Effector memory CD4-positive, alpha-beta T cell (primary cell): ENCODE measurements around the gene RPN2.

Source experiments
- DNase-seq, 3 donors: peaks; one replicate each; pipeline ENCODE4 v3.0.0-alpha.2; 2020
- H3K27ac ChIP-seq: 2 replicates; pipeline ENCODE4 v1.7.0; 2013; ENCODE audit warnings: mild to moderate bottlenecking, low read length, moderate library complexity; ENCODE audit not compliant: insufficient read depth, poor library complexity, severe bottlenecking
- H3K27me3 ChIP-seq: replicated peaks from 2 replicates; pipeline ENCODE4 v1.7.0; 2013; ENCODE audit warnings: mild to moderate bottlenecking, low read length; ENCODE audit not compliant: insufficient read depth, control insufficient read depth, poor library complexity, severe bottlenecking
- H3K36me3 ChIP-seq: 2 replicates; pipeline ENCODE4 v1.7.0; 2013; ENCODE audit warnings: mild to moderate bottlenecking, low read length, moderate library complexity; ENCODE audit not compliant: control insufficient read depth, insufficient read depth
- H3K4me1 ChIP-seq: 2 replicates; pipeline ENCODE4 v1.7.0; 2013; ENCODE audit warnings: low read length, mild to moderate bottlenecking; ENCODE audit not compliant: control insufficient read depth, insufficient read depth, poor library complexity, severe bottlenecking
- H3K4me3 ChIP-seq: 2 replicates; pipeline ENCODE4 v1.7.0; 2013; ENCODE audit warnings: low read length, low read depth, mild to moderate bottlenecking; ENCODE audit not compliant: insufficient read depth, poor library complexity, severe bottlenecking
- H3K9me3 ChIP-seq: 2 replicates; pipeline ENCODE4 v1.7.0; 2013; ENCODE audit warnings: mild to moderate bottlenecking, low read length, moderate library complexity; ENCODE audit not compliant: control insufficient read depth

RPN2 gene

DNA sequence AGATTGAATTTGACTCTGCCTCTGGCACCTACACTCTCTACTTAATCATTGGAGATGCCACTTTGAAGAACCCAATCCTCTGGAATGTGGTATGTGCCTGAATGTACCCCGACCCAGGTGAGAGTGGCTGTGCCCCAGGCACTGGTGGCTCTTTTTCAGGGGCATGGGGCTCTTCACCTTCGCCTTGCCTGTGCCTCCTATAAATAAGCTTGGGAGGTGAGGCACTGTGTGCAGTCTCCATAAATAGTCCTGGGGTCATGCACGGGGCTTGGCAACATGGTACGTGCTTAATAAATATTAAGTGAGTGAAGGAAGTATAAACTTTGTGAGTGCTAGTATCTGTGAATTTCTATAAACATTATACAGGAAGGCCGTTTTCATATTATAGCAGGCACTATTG is 49.5 kb downstream of the RPN2 start:
- no peak for DNase-seq
- Histone ChIP-seq H3K27ac (no peak overlapping the region), H3K27me3 (no peaks in the 10 kb centered on the region), H3K4me1 (no peaks in the 10 kb centered on the region), H3K36me3 (peaks cover 95% of the 10 kb centered on the region), H3K4me3 (no peak overlapping the region), H3K9me3 (no peaks in the 10 kb centered on the region)

DNA sequence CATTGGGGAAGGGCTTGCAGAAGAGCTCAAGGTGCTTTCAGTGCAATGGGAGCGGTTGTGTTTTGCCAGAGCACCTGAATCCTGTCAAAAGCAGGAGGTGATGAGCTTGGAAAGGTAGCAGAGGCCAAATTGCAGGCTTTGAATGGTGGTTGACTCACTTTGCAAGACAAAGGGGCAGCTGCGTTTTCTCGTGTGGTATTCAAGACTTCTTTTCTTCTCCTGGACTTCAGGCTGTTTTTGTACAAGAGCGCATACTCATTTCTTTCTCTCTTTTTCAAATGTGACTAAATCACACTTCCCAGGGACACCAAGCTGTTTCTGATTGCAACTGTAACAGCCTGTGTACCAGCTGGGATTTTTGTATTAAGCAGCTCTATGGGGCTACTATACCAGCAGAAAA is 50.2 kb downstream of the RPN2 start:
- Histone ChIP-seq H3K27ac (no peak overlapping the region), H3K27me3 (no peaks in the 10 kb centered on the region), H3K36me3 (peaks cover 96% of the 10 kb centered on the region), H3K4me3 (no peak overlapping the region), H3K4me1 (no peaks in the 10 kb centered on the region), H3K9me3 (no peaks in the 10 kb centered on the region)
- no peak for DNase-seq

DNA sequence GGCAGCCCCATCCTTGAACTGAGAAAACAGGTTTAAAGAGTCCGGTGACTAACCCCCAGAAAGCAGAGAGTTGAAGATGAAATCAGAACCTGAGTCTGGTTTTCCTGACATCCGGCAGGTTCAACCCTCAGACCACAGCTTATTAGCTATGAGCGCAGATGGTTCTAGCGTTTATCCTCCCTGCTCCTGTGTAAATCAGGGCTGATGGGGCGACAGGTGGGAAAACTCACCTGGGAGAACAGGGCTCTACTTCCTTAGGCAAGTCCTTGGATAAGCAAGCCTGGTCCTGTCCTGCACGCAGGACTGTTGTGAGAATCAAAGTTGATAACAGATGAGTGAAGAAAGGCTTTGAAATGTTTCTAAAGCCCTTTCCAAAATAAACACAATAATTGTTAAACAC is 51.1 kb downstream of the RPN2 start:
- Histone ChIP-seq H3K4me3 (no peak overlapping the region), H3K9me3 (no peaks in the 10 kb centered on the region), H3K27ac (no peak overlapping the region), H3K4me1 (no peaks in the 10 kb centered on the region), H3K36me3 (peaks cover 96% of the 10 kb centered on the region), H3K27me3 (no peaks in the 10 kb centered on the region)
- no peak for DNase-seq

DNA sequence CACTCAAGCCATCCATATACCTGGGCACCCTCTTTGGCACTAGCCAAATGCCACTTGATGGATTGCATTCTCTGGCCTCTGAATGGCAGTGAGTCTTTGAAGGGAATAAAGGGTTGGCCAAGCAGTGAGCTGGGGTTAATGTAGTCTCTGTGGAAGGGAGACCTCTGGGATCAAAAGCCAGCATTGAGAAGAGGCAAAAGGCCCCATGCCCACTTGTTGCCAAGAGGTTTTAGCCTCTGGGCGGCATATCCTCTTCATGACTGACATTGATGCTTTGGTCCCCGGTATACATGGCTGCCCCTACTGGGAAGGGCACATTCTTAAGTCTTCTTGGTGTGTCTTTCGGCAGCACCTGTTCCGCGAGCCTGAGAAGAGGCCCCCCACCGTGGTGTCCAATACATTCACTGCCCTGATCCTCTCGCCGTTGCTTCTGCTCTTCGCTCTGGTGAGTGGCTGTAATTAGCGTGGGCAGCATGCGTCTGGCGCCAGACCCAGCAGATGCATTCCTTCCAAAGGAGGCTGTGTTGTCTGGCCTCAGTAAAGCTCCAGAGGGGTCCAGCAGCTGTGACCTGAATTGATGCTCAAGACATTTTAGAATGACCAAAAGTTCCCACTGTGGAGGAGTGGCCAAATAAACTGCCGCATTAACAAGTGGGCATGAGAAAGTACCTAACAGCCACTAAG is 53.0 kb downstream of the RPN2 start:
- no peak overlapping the region for H3K27ac ChIP-seq
- H3K4me3 ChIP-seq, result no peak overlapping the region
- no peaks in the 10 kb centered on the region for H3K9me3 ChIP-seq
- H3K4me1 ChIP-seq, result no peaks in the 10 kb centered on the region
- H3K27me3 ChIP-seq, result no peaks in the 10 kb centered on the region
- no peak for DNase-seq
- H3K36me3 ChIP-seq, result peaks cover 94% of the 10 kb centered on the region

DNA sequence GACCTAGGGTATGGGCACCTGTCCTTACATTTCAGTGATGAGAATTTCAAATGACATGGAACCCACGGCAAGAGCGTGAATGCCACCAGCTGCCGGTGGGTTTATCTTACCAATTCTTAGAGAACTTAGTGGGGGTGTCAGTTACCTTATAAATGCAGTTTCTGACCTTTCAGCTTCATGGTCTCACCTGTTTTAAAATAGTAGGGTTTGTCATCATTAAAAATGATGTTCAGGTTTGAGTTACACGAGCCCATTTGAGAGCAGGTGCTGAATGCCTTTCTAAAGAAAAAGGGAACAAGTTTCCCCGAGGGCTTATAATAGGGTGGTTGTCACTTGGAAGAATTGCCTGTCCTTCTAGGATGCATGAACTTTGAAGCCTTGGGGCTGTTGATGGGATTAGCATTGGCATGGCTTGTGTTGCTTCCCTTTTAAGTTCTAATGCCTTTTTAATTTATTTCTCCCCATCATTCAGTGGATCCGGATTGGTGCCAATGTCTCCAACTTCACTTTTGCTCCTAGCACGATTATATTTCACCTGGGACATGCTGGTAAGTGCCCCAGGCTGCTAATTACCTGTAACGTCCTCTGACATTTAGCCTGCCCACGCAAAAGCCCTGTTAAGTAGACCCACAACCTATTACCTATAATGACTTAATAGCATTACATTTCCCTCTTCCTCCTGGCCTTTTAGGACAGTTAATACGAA is 54.6 kb downstream of the RPN2 start:
- DNase-seq, result no peak
- Histone ChIP-seq H3K27me3 (no peaks in the 10 kb centered on the region), H3K36me3 (peaks cover 94% of the 10 kb centered on the region), H3K4me3 (no peak overlapping the region), H3K4me1 (no peaks in the 10 kb centered on the region), H3K9me3 (no peaks in the 10 kb centered on the region), H3K27ac (no peak overlapping the region)

DNA sequence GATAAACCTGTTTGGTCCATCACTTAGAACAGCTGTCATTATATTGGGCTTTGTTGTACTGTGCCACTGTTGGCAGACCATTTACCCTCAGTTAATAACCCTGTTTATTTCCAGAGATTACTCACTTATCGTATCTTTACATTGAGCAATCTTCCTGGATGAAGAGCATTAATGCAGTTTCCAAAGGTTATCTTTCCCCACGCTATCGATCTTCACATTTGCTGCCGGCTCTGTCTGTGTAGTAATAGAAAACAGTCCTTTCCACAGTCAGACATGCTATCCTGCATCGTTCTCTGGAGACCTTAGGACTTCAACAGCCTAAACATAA is 55.1 kb downstream of the RPN2 start:
- peaks cover 94% of the 10 kb centered on the region for H3K36me3 ChIP-seq
- no peak overlapping the region for H3K4me3 ChIP-seq
- H3K27ac ChIP-seq, result no peak overlapping the region
- H3K4me1 ChIP-seq, result no peaks in the 10 kb centered on the region
- no peaks in the 10 kb centered on the region for H3K27me3 ChIP-seq
- H3K9me3 ChIP-seq, result no peaks in the 10 kb centered on the region
- DNase-seq, result no peak

DNA sequence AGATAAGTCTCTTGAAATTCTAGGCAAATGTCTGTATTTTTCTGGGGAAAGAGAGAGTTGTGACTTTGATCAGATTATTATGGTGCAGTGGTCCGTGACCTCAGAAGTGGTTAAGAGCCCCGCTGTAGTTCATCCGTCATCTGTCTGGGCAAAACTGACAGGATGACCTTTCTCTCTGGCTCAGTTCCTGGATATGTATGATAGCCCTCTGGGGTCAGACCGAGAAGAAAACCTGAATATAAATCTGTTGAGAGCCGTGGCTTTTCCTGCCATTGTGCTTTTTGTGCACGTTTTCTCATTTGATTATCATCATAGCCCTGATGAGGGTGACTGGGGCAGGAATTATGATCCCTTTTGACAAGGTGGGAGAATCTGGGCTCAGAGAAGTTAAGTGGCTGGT is 55.9 kb downstream of the RPN2 start:
- no peak for DNase-seq
- H3K36me3 ChIP-seq, result peaks cover 92% of the 10 kb centered on the region

DNA sequence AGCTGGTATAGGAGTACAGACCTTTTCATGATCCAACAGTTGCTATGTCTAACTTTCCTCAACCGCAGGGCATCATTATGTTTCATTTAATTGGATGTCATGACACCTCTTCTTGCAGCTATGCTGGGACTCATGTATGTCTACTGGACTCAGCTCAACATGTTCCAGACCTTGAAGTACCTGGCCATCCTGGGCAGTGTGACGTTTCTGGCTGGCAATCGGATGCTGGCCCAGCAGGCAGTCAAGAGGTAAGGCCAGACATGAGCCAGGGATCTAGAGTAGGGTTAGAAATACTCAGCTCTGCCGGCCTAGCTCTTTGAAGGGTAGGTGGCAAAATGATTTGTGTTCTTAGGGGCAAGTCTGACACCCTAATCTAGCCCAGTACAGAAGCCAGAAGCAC is 57.3 kb downstream of the RPN2 start:
- Histone ChIP-seq H3K36me3 (peaks cover 92% of the 10 kb centered on the region), H3K27ac (no peak overlapping the region), H3K9me3 (no peaks in the 10 kb centered on the region), H3K27me3 (no peaks in the 10 kb centered on the region), H3K4me3 (no peak overlapping the region), H3K4me1 (no peaks in the 10 kb centered on the region)
- no peak for DNase-seq

More for the DNA sequence above, 55.9 kb downstream of the RPN2 start:
- H3K9me3 ChIP-seq, result no peaks in the 10 kb centered on the region
- H3K4me1 ChIP-seq, result no peaks in the 10 kb centered on the region
- H3K27ac ChIP-seq, result no peak overlapping the region
- no peaks in the 10 kb centered on the region for H3K27me3 ChIP-seq
- H3K4me3 ChIP-seq, result no peak overlapping the region

DNA sequence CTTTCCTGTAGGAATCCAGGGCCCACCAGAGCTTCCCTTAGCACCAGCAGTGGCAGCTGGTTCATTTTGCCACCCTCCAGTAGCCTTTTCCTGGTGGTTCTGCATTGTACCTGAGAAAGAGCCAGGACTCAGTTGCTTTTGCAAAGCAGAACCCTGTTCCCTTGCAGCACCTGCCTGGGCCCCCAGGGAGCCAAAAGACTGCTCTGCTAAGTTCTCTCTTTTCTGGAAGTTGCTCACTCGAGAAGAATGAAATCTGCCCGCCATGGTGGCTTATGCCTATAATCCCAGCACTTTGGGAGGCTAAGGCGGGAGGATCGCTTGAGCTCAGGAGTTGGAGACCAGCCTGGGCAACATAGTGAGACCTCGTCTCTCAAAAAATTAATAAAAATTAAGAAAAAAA is 58.5 kb downstream of the RPN2 start:
- H3K9me3 ChIP-seq, result no peaks in the 10 kb centered on the region
- DNase-seq, result no peak
- peaks cover 92% of the 10 kb centered on the region for H3K36me3 ChIP-seq
- H3K4me1 ChIP-seq, result no peaks in the 10 kb centered on the region
- H3K4me3 ChIP-seq, result no peak overlapping the region
- H3K27me3 ChIP-seq, result no peaks in the 10 kb centered on the region
- no peak overlapping the region for H3K27ac ChIP-seq

DNA sequence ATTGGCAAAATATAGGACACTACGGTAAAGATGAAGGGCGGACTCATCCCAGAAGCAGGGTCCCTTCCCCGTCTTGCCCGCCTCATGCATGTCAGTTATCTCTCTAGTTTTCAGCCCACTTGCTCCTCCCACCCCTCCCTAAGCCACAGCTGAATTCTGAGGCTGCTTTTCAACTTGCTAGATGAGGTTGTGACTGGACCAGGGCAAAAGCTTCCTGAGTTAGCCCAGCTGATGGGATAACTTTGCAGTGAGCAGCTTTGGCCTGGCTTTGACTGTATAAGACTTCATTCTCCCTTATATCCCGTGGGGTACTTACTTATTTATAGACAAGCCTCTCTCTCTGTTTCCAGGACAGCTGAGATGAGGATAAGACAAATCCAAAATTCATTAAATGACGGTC is 59.3 kb downstream of the RPN2 start:
- no peaks in the 10 kb centered on the region for H3K27me3 ChIP-seq
- H3K27ac ChIP-seq, result no peak overlapping the region
- DNase-seq, result no peak
- no peaks in the 10 kb centered on the region for H3K9me3 ChIP-seq
- H3K36me3 ChIP-seq, result peaks cover 94% of the 10 kb centered on the region
- no peaks in the 10 kb centered on the region for H3K4me1 ChIP-seq
- no peak overlapping the region for H3K4me3 ChIP-seq
